Esophagus muscularis mucosa (tissue), 3 donors: Measurements from ENCODE around the gene MRTFA.

Experiments
- POLR2A ChIP-seq: fragments of 450-650 bp; IDR thresholded peaks from one replicate; pipeline ENCODE4 v1.6.1; 2017; ENCODE audit warnings: antibody characterized with exemption, moderate library complexity, mild to moderate bottlenecking, low read depth
- POLR2AphosphoS5 ChIP-seq, 2 donors: sonication (generic); formaldehyde crosslinking; IDR thresholded peaks; one replicate each; pipeline ENCODE4 v1.6.1; 2017; ENCODE audit warnings: antibody characterized with exemption in 2 of 2
- TF ChIP-seq, protein P1 (sequence below), 3 experiments: fragments of 200-600 bp in 2 of 3; fragments of 450-650 bp in 1 of 3; sonication (generic) in 2 of 3; IDR thresholded peaks; one replicate each; pipeline ENCODE4 v1.5.1; 2017 to 2019; ENCODE audit warnings: antibody characterized with exemption in 3 of 3, mild to moderate bottlenecking in 2 of 3, moderate library complexity in 1 of 3

GRCh38 chr22:40498420-40499208 is 137.9 kb downstream of the MRTFA start:
- TF ChIP-seq, protein P1, sequence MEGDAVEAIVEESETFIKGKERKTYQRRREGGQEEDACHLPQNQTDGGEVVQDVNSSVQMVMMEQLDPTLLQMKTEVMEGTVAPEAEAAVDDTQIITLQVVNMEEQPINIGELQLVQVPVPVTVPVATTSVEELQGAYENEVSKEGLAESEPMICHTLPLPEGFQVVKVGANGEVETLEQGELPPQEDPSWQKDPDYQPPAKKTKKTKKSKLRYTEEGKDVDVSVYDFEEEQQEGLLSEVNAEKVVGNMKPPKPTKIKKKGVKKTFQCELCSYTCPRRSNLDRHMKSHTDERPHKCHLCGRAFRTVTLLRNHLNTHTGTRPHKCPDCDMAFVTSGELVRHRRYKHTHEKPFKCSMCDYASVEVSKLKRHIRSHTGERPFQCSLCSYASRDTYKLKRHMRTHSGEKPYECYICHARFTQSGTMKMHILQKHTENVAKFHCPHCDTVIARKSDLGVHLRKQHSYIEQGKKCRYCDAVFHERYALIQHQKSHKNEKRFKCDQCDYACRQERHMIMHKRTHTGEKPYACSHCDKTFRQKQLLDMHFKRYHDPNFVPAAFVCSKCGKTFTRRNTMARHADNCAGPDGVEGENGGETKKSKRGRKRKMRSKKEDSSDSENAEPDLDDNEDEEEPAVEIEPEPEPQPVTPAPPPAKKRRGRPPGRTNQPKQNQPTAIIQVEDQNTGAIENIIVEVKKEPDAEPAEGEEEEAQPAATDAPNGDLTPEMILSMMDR (IDR thresholded peaks at IDR 0.05), result no peak
- TF ChIP-seq POLR2AphosphoS5 (IDR thresholded peaks at IDR 0.05) (no peak), POLR2A (no peak)
